ENCODE measurements around the gene TRHDE.

GRCh38 chr12:72246370-72246769 lies 25.8 kb upstream of the TRHDE start:
- no peak for TF ChIP-seq CTCF (IDR thresholded peaks at IDR 0.05; ENCODE audit: insufficient read depth, low read length, poor library complexity, severe bottlenecking)
- TF ChIP-seq EZH2phosphoT487 (conservative IDR thresholded peaks at IDR 0.05; ENCODE audit: low read length), result no peak

Data from SU-DHL-6 (cell line).